Middle frontal gyrus (tissue), 1 donor: Measurements from ENCODE around the gene HIC2.
"Not testable (repeated sequence)": the region's sequence is repeated elsewhere in the genome, so short reads cannot be mapped to it uniquely, and the experiment has no call there.

Source experiments
- DNase-seq: peaks from one replicate; pipeline ENCODE4 v3.0.0-alpha.2; 2015; ENCODE audit warnings: low spot score; ENCODE audit errors: extremely low spot score

The HIC2 gene, protein sequence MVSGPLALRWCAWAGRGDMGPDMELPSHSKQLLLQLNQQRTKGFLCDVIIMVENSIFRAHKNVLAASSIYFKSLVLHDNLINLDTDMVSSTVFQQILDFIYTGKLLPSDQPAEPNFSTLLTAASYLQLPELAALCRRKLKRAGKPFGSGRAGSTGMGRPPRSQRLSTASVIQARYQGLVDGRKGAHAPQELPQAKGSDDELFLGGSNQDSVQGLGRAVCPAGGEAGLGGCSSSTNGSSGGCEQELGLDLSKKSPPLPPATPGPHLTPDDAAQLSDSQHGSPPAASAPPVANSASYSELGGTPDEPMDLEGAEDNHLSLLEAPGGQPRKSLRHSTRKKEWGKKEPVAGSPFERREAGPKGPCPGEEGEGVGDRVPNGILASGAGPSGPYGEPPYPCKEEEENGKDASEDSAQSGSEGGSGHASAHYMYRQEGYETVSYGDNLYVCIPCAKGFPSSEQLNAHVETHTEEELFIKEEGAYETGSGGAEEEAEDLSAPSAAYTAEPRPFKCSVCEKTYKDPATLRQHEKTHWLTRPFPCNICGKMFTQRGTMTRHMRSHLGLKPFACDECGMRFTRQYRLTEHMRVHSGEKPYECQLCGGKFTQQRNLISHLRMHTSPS

DNA sequence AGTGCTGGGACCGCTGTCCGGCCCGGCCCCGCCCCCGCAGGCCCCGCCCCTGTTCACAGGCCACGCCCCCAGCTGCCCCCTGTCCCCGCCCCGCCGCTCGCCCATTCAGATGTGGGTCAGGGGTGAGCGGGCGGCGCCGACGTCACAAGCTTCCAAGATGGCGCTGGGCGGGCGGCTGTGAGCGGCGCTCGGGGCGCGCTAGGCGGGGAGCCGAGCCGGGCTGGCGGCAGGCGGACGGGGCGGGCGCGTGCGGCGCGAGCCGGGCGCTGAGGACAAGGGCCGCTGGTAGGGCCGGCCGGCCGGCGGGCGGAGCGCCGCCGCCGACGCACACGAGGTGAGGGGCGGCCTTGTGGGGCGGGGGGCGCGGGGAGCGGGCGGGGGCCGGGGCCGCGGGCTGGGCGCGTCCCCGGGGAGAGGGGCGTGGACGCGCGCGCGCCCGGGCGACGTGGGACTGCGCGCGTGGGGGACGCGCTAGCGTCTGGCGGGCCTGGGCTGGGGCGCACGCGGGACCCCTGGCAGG, at the start of gene HIC2:
Gene HIC2 (plus strand): TSS at position 145 of the 520 bp plus-strand sequence. CDS start 25,461 bp downstream, outside the sequence.
- not testable (repeated sequence) for DNase-seq

DNA sequence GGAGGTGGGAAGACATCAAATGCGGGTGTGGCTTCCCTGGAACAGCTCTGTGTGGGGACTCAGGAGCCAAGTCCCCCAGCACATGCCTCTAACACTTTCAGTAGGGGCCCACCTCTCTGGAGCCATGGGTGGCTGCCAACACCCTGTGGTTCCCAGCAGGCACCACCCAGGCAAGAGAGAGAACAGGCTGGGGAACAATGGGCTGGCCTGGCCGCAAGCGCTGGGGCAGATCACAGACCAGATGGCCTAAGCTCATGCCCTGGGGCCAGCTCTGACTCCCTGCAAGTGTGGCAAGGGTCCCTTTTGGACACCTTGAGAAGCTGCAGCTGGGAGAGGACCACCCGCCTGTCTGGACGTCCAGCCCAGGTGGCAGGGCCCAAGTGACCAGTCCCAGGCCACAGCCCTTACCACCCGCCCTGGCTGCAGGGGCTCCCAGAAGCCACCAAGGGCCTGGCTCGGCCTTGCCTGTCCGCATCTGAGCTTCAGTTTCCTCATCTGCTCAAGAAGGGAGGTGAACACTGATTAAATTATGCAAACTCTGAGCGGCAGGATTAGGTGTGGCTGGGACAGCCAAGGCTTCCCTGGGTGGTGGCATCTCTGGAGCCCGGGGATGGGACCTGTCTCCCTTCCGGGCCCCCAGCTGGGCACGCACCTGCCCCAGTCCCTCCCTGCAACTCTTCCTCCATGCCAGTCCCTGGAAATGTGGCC, 48.4 kb upstream of the HIC2 start:
- DNase-seq, result not testable (repeated sequence)

DNA sequence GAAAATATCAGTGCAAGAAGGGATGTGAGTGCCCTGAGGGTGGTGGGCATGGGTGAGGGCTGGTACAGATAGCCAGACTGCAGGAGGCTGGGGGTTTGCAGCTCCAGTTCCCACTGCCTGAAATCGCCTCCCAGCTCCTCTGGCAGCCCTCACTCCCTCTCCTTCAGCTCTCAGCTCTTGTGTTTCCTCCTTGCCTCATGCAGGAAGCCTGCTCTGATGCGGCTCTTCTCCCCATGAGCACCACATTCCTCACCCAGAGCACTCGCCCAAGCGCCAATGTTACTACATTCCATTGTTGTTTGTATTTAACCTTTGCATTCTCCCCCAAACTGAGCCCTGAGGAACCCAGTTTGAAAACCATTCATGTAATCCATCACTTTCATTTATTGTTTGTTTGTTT, 41.3 kb upstream of the HIC2 start:
- DNase-seq, result not testable (repeated sequence)

DNA sequence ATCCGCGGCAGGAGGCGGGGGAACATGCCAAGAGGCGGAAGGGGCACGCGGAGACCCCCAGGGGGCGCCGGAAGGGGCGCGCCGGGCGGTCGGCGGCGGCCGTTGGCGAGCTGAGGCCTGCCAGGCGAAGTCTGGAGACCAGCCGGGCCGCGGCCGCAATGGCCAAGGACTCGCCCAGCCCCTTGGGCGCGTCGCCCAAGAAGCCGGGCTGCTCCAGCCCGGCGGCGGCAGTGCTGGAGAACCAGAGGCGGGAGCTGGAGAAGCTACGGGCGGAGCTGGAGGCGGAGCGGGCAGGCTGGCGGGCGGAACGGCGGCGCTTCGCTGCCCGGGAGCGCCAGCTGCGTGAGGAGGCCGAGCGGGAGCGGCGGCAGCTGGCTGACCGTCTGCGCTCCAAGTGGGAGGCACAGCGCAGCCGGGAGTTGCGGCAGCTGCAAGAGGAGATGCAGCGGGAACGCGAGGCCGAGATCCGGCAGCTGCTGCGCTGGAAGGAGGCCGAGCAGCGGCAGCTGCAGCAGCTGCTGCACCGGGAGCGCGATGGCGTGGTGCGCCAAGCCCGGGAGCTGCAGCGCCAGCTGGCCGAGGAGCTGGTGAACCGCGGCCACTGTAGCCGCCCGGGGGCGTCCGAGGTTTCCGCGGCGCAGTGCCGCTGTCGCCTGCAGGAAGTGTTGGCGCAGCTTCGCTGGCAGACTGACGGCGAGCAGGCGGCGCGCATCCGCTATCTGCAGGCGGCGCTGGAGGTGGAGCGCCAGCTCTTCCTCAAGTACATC, 33.3 kb upstream of the HIC2 start, which contains the start of gene RIMBP3B:
Gene RIMBP3B (plus strand): TSS at position 51 of the 767 bp plus-strand sequence. CDS start 108 bp downstream, at position 159.
- DNase-seq, result not testable (repeated sequence)

DNA sequence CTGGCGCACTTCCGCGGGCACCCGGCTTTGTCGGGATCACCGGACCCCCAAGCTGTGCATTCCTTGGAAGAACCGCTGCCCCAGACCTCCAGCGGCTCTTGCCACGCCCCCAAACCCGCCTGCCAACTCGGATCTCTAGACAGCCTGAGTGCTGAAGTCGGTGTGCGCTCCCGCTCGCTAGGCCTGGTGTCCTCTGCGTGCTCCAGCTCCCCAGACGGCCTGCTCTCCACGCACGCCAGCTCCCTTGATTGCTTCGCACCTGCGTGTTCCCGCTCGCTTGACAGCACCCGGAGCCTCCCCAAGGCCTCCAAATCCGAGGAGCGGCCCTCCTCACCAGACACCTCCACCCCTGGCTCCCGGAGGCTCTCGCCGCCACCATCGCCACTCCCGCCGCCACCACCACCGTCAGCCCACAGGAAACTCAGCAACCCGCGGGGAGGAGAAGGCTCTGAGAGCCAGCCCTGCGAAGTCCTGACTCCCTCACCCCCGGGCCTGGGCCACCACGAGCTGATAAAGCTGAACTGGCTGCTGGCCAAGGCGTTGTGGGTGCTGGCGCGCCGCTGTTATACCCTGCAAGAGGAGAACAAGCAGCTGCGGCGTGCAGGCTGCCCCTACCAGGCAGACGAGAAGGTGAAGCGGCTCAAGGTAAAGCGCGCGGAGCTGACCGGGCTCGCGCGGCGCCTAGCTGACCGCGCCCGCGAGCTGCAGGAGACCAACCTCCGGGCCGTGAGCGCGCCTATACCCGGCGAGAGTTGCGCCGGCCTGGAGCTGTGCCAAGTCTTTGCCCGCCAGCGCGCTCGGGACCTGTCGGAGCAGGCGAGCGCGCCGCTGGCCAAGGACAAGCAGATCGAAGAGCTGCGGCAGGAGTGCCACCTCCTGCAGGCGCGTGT, 32.5 kb upstream of the HIC2 start:
- not testable (repeated sequence) for DNase-seq

DNA sequence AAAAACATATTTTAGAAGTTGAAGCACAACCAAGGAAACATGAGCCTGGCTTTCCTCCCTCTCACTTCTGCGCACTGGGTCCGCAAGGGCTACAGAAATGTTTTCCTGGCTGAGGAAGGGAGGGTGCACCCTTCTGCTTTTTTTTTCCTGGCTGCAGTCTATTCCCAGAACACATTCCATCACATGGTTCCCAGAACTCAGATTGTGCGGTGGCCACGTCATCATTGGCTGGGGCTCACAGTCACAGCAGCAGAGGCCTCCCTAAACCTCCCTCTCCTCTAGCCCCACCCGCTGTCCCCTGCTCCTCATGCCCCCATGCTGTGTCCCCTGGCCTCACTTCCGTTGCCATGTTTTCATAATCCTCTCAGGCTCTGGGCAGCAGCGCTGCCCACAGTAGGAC, 27.7 kb upstream of the HIC2 start:
- not testable (repeated sequence) for DNase-seq

DNA sequence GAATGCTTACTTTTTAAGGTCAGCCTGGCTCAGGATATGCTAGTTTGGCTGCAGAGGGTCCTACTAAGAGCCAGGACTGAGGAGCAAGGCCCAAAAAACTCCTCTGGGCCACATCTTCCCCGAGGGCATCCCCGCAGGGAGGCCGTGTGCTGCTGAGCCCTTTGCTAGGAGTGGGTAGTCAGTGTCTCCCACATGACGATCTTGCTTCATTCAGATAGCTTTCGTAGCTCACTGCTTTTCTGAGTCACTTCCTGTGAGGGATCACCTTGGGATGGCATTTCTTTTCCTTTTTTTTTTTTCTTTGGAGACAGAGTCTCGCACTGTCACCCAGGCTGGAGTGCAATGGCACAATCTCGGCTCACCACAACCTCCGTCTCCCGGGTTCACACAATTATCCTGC, 27.2 kb upstream of the HIC2 start:
- not testable (repeated sequence) for DNase-seq

DNA sequence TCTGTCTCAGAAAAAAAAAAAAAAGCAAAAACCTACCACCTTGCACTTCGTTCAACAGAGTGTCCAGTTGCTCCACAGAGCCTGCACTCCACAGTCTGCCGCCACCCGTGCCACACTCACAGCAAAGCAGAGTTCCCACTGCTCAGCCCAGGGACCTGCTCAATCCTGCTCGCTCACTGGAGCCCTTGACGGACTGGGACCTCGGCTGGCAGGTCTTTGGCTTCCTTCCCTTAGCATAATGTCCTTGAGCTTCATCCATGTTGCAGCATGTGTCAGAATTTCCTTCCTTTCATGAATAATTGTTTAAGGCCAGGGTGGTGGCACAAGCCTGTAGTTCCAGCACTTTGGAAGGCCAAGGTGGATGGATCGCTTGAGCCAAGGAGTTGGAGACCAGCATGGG, 22.6 kb upstream of the HIC2 start:
- DNase-seq, result not testable (repeated sequence)

DNA sequence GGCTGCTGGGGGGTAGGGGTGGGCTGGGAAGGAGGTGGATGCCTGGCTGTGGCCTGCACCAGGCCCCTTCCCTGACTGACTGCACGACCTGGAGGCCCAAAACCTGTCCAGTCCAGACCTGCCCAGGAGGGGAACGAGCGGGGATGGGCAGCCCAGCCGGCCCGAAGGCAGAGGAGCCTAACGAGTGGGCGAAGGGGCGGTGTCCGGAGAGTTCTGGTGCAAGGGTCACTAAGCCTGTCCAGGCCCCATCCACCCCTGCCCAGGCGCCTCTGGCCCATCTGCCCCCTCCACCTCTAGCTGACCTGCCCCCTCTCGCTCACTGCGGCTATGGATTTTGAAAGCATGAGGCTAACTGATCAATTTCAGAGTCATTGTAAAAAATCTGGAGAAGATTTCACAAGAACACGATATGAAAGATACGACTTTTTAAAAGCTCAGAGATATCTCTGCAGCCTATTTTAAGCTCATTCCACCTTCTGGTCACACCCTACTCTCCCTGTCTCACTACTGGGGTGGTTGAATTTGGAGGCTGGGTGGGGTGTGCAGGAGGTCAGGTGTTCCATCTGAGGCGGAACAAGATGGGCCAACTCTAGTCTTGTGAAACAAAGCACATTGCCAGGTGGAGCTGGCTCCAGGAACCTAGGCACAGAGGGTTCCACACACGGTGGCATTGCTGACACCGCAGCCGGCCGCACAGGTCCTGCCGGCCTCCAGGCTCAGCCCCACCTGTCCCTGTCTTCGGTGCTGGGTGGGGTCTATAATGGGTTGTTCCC, 15.8 kb upstream of the HIC2 start:
- not testable (repeated sequence) for DNase-seq

DNA sequence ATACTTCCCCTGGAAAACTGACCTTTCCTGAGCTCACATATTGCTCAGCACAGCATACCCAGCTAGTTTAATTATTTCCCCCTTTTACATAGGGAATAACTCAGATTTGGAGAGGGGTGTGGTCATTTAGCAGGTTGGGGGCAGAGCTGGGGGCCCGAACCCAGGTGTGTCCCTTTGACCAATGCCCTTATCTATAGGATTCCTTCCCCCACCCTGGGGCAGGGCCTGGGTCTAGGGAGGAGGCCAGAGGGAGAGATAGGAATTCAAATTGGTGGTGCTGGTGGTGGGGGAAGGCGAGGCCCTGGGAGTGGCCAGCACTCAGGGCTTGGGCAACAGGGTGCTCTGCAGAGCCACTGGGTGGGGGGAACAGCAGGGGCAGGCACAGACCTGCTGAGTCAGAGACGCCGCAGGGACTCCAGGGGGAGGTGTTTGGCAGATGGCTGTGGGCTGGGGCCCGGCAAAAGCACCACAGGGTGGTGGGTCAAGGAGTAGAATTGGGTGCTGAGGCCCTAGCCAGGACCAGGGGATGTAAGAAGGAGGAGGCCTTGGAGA, 14.3 kb upstream of the HIC2 start:
- not testable (repeated sequence) for DNase-seq

DNA sequence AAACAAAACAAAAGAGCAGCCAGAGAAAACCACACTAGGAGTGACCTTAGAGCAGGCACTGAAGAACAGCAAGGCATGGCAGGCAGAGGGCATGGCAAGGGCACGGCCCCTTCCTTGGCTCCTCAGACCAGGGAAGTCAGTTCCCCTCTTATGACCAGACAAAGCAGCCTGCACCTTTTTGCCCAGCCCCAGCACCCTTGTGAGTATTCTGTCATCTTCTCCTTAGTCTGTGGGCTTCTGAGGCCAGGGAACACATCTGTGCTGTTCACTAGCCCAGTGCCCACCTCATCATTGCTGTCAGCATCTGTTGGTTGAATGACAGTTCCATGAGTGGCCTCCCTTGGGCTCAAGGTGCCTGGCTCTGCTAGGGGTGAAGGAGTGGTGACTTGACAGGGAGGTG, 10.0 kb upstream of the HIC2 start:
- not testable (repeated sequence) for DNase-seq

DNA sequence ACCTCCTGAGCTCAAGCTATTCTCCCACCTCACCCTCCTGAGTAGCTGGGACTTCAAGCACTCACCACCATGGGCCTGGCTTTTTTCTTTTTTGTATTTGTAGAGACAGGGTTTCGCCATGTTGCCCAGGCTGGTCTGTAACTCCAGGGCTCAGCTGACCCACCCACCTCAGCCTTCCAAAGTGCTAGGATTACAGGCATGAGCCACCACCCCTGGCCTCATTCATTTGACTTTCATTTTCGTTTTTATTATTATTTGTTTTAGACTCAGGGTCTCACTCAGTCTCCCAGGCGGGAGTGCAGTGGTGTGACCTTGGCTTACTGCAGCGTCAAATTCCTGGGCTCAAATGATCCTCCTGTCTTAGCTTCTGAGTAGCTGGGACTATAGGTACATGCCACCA, 9.4 kb upstream of the HIC2 start:
- not testable (repeated sequence) for DNase-seq

DNA sequence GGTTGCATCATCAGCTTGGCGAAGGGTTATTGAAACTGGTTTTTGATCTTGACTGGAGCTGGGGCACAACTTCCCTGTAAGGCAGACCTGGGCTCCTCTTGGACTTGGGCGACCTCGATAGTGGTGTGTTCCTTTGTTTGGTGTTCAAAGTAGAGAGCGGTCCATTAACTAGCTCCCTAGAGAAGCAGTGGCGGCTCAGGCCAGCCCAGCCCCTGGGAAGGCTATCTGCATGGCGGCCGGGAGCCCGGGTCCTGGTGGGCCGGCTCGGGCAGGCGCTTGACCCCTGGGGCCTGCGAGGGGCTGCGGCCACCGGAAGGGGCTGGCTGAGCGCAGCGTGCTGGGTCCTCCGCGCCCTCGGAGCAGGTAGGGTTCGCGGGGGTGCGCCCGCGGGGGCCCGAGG, 796 bp upstream of the HIC2 start:
- DNase-seq, result not testable (repeated sequence)

DNA sequence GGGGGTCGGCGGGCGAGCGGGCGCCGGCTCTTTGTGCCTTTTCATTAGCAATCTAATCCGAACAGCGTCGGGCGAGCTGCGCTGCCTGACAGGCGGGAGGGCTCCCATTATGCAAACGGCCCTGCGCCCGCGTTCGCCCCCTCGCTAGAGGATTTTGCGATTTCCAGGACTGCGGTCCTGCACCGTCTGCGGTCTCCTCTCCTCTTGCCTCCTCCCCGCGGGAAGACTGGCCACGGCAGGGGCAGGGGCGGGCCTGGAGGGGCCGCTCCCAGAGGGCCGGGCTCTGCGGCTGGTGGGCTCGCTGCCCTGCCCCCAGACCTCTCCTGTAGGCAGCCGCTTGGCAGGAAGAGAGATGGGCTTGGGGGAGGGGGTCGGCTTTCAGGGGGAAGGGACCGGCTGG, 682 bp downstream of the HIC2 start:
- DNase-seq, result not testable (repeated sequence)

DNA sequence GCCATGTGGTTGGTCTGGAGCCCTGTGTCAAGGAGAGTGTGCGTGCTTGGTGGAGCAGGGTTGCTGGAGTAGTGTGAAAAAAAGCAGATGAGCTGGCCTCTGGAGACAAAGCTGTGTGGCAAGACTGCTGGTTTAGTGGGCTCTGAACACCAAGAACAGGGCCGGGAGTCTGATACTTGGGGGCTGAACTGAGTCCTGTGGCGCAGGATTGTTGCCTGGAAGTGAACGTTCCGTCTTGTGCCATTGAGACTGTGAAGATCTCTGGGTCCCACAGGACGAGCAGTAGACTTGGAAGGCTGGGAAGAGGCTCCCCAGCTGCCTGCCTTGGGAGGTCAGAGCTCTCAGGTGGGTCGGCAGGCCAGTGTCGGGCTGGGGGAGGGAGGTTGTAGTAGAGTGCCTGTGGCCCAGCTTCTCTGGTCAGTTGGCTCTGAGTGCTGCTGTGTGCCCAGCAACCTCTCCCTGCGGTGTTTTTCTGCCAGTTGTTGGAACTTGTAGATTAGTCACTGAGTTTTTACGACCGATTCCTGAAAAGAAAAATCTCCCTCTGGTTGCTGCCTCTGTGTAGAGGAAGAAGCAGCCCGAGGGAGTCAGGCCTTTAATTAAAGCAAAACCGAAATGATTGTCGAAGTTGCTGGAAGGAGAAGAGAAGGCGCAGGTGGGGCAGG, 1.9 kb downstream of the HIC2 start:
- DNase-seq, result not testable (repeated sequence)

DNA sequence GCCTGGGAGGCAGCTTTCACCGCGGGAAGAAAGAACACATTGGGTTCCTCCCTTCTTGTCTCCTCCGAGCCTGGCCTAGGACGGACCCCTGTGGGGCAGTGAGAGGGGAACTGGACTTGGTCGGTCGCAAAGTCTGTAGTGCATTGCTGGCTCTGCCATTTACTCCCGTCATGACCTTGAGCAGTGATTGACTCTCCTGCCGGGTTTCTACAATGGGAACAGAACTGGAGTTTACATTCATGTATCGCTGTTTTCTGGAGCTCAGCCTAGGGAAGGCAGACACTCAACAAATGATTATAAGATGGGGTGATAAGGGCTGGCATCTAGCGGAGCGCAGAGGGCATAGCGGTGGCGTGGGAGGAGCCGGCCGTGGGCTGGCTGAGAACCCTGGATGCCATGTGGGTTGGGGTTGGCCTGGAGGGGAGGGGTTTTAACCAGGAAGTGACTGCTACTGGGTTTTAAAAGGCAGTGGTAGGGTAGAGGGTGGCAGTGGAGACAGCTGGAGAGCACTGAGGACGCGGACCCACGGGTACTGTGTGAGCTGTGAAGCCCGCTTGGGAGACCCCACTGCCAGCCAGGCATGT, 3.1 kb downstream of the HIC2 start:
- not testable (repeated sequence) for DNase-seq

DNA sequence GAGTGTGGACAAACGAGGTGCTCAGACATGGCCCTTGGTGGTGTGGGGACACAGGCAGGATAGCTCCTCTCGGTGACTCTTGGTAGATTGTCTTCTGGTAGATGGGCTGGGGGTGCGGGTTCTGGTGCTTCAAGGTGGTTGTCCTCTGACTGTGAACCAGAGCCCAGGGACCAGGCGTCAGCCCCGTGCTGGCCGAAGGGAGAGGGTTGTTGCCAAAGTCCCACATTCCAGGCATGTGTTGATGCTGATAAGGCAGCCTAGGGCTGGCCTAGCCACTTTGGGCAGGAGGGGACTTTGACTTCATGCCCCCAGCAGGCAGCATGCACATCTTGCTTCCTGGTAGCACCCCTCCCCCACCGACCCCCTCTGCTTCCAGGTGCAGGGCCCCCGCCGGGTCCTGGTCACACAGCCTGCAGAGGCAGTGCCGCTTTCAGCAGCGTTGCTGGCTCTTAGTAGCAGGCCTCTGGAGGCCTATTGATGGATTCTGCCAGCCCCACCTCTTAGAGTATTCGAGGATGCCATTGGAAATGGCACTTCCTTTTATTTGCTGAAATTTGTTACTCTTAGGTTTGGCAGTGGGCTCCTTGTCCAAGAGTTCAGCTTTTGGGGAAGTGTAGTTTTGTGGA, 7.0 kb downstream of the HIC2 start:
- DNase-seq, result not testable (repeated sequence)
